HCT116 (cell line): ENCODE results near the gene TRIB2.

Experiments used
- CTCF ChIP-seq, 3 experiments: fragments of 200-600 bp in 1 of 3; sonication (generic) in 1 of 3; IDR thresholded peaks in 2 of 3; conservative IDR thresholded peaks in 1 of 3; 2 replicates each; pipeline ENCODE4 v1.5.1; 2012 to 2017; ENCODE audit warnings: low read depth in 2 of 3, low read length in 2 of 3, antibody characterized with exemption in 1 of 3, borderline replicate concordance in 1 of 3, control low read depth in 1 of 3, mild to moderate bottlenecking in 1 of 3, mixed read lengths in 1 of 3, mixed run types in 1 of 3, moderate library complexity in 1 of 3; ENCODE audit not compliant: insufficient read depth in 1 of 3
- POLR2A ChIP-seq: IDR thresholded peaks from 2 replicates; pipeline ENCODE4 v1.7.0; 2011; ENCODE audit warnings: borderline replicate concordance; ENCODE audit not compliant: insufficient read depth, insufficient read length; ENCODE audit errors: extremely low read depth
- YY1 ChIP-seq: IDR thresholded peaks from 2 replicates; pipeline ENCODE4 v1.6.1; 2011; ENCODE audit warnings: low read length, low read depth, moderate library complexity, mild to moderate bottlenecking; ENCODE audit not compliant: insufficient replicate concordance; ENCODE audit errors: extremely low read depth

GRCh38 chr2:12733846-12734245, 17.1 kb downstream of the TRIB2 start:
- no peak for TF ChIP-seq CTCF (IDR thresholded peaks at IDR 0.05 in 2 of 3, conservative IDR thresholded peaks at IDR 0.05 in 1 of 3; ENCODE audit: borderline replicate concordance in 1 of 3, insufficient read depth in 1 of 3, low read depth in 2 of 3, low read length in 2 of 3)
- TF ChIP-seq POLR2A = no peak
- TF ChIP-seq YY1 = no peak
